Glutamatergic neuron (in vitro differentiated cells): ENCODE results near the gene LRRN2. TPM values are rescaled to one million over a fixed set of nuclear protein-coding genes. Genes with fewer than 3 reads are reported as not detected.
A peak's percentile ranks its signal among the peaks of the same experiment; 100 is the strongest.

ENCODE experiments used
- DNase-seq: peaks from one replicate; pipeline ENCODE4 v3.0.0; 2022
- H3K27ac Mint-ChIP-seq: one replicate; pipeline ENCODE4 v1.8.0; 2020; ENCODE audit warnings: mild to moderate bottlenecking, mixed read lengths, inconsistent platforms; ENCODE audit not compliant: unreplicated experiment
- H3K27me3 Mint-ChIP-seq: one replicate; pipeline ENCODE4 v1.8.0; 2020; ENCODE audit warnings: mild to moderate bottlenecking, moderate library complexity, mixed read lengths, inconsistent platforms; ENCODE audit not compliant: unreplicated experiment
- H3K36me3 Mint-ChIP-seq: one replicate; pipeline ENCODE4 v1.8.0; 2020; ENCODE audit warnings: mild to moderate bottlenecking, mixed read lengths, inconsistent platforms; ENCODE audit not compliant: unreplicated experiment
- H3K4me1 Mint-ChIP-seq: one replicate; pipeline ENCODE4 v1.8.0; 2020; ENCODE audit warnings: mild to moderate bottlenecking, low read depth, mixed read lengths, inconsistent platforms; ENCODE audit not compliant: unreplicated experiment
- H3K4me3 Mint-ChIP-seq: one replicate; pipeline ENCODE4 v1.8.0; 2020; ENCODE audit warnings: mild to moderate bottlenecking, mixed read lengths, inconsistent platforms; ENCODE audit not compliant: unreplicated experiment
- H3K9me3 Mint-ChIP-seq: one replicate; pipeline ENCODE4 v1.8.0; 2020; ENCODE audit warnings: mild to moderate bottlenecking, moderate library complexity, mixed read lengths, inconsistent platforms; ENCODE audit not compliant: unreplicated experiment
- total RNA-seq: library from RNA; stranded (reverse); fragmentation: NEBNext Ultra II Directional; extraction: Animal tissue kit (Norgen Biotek cat#: 25700); gene quantifications from one replicate; pipeline ENCODE4 v1.2.1, GENCODE V29; 2021; ENCODE audit not compliant: unreplicated experiment
- TF ChIP-seq, protein P1 (sequence below): fragments of 200-600 bp; sonication (generic); IDR thresholded peaks from one replicate; pipeline ENCODE4 v1.5.0; 2021; ENCODE audit not compliant: partially characterized antibody, unreplicated experiment

Gene LRRN2
- total RNA-seq, 1 donor from 2014 or later = 6.9 TPM

DNA sequence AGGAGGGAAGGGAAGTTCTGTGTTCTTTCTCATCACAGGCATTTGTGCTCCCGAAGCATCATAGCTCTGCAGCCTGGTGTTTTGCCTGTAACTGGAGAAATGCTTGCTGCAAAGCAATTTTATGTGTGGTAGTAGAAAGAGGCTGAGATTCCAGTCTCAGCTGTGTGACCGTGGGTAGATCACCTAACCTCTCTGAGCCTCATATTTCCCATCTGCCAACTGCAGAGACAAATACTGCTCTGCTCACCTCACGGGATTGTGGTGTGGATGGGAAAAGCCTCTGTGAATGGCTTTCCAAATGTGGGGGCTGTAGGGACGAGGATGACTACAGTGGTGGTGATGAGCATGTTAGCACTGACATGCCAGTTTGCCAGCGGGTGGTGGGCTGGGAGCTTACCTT, 85.3 kb downstream of the LRRN2 start:
- no peak overlapping the region for H3K4me3 Mint-ChIP-seq
- H3K36me3 Mint-ChIP-seq = no peaks in the 10 kb centered on the region
- H3K4me1 Mint-ChIP-seq = peaks cover 24% of the 10 kb centered on the region
- H3K27me3 Mint-ChIP-seq = no peaks in the 10 kb centered on the region
- DNase-seq = no peak
- no peak overlapping the region for H3K27ac Mint-ChIP-seq
- TF ChIP-seq, protein P1, sequence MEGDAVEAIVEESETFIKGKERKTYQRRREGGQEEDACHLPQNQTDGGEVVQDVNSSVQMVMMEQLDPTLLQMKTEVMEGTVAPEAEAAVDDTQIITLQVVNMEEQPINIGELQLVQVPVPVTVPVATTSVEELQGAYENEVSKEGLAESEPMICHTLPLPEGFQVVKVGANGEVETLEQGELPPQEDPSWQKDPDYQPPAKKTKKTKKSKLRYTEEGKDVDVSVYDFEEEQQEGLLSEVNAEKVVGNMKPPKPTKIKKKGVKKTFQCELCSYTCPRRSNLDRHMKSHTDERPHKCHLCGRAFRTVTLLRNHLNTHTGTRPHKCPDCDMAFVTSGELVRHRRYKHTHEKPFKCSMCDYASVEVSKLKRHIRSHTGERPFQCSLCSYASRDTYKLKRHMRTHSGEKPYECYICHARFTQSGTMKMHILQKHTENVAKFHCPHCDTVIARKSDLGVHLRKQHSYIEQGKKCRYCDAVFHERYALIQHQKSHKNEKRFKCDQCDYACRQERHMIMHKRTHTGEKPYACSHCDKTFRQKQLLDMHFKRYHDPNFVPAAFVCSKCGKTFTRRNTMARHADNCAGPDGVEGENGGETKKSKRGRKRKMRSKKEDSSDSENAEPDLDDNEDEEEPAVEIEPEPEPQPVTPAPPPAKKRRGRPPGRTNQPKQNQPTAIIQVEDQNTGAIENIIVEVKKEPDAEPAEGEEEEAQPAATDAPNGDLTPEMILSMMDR = no peak
- peaks cover 2% of the 10 kb centered on the region for H3K9me3 Mint-ChIP-seq

DNA sequence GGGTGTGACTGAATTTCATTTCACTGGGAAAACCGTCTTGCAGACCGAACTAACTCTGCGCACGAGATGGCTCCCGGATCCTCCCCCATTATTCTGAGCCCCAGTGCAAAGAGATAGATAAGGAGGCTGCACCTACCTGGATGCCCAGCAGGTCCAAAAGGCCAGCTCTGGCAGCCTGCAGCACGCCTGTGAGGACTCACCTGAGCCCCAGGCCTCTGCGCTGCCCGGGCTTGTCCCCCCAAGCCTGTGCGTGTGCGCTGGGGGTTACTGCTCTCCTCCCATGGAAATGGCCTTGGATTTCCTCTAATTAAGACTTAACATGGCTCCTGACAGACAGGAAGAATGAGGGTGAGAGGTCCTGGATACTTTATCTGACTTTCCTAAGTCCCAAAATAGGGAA, 85.9 kb downstream of the LRRN2 start:
- H3K4me1 Mint-ChIP-seq = peaks cover 24% of the 10 kb centered on the region
- H3K27ac Mint-ChIP-seq = no peak overlapping the region
- no peaks in the 10 kb centered on the region for H3K27me3 Mint-ChIP-seq
- no peaks in the 10 kb centered on the region for H3K36me3 Mint-ChIP-seq
- no peak for DNase-seq
- no peak overlapping the region for H3K4me3 Mint-ChIP-seq
- peaks cover 2% of the 10 kb centered on the region for H3K9me3 Mint-ChIP-seq
- TF ChIP-seq, protein P1 = no peak

DNA sequence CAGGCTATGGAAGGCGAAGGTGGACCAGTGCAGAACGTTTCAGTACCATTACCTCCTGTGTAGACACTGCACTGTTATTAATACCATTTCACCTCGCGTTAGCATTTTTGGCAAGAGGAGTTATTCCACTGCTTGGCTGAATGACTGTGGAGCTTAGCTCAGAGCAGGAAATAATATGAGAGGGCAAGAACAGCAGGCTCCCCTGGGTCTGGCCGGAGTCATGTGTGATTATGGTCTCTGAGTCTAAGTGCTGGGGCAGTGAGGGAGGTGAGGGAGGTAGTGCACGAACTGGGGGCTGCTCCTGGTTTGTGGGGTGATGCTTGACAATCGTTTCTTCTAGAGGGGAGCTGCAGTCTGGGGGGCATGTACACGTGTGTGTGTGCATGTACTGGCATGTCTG, 86.4 kb downstream of the LRRN2 start:
- Mint-ChIP-seq H3K4me3 (no peak overlapping the region), H3K36me3 (no peaks in the 10 kb centered on the region), H3K27me3 (no peaks in the 10 kb centered on the region), H3K4me1 (peaks cover 24% of the 10 kb centered on the region), H3K9me3 (peaks cover 2% of the 10 kb centered on the region), H3K27ac (no peak overlapping the region)
- TF ChIP-seq, protein P1 = no peak
- no peak for DNase-seq

DNA sequence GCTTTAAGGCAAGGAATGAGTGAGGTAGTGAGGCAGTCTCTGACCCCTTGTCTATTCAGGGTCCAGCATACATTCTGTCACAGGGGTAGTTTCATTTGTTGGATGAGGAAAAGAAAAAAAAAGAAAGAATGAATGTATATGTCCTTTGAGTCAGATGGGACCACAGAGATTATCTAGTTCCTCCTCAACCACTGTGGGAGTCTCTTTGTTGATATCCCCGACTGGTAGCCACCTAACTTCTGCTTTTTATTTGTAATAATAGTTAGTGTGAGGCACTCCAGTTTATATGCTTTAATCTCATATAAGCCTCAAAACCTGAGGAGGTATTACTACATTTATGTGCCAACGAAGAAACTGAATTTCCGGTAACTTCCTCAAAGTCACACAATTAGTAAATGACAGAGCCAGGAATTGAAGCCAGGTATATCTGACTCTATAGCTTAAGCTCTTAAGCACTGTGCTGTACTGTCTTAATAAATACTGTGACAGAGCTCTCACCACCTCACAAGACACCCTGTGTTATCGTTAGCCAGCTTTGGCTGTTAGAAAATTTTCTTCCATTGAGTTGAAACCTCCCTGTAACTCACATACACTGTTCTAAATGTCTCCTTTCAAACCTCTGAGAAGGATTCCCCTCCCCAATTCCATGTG, 87.1 kb downstream of the LRRN2 start:
- Mint-ChIP-seq H3K9me3 (peaks cover 2% of the 10 kb centered on the region), H3K27ac (no peak overlapping the region), H3K36me3 (no peaks in the 10 kb centered on the region), H3K4me3 (no peak overlapping the region), H3K4me1 (peaks cover 24% of the 10 kb centered on the region), H3K27me3 (no peaks in the 10 kb centered on the region)
- TF ChIP-seq, protein P1 = no peak
- no peak for DNase-seq

DNA sequence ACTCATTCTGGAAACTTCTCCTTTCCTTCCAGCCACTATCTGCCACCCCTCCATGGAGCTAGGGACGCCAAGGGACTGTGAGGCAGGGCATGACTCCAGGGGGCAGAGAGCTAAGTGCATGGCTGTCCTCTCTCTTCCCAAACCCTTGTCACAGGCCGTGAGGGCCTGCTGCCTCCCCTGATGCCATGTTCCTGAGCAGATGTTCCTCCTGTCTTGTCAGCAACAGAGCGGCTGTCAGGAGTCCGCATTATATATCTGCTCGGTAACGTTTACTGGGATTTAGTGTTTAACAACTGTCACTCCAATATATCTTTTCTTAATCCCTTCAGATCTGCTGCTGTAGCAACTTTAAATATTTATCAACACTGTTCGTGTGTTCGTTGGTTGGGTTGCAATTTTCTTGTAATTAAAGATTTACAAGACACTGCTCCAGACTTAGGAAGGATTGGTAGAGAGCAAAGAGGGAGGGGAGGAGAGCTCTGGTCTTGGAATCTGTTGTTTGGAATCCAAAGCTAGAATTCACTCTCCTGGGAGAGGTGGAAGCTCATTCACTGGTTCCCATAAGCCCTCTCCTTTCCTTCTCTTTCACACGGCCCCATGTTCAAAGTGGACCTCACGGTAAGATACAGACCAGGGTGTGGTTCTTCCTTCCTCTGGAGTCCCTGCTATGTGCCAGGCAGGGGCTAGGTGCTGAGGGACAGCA, 93.1 kb downstream of the LRRN2 start:
- DNase-seq = no peak
- TF ChIP-seq, protein P1 = no peak
- Mint-ChIP-seq H3K4me1 (peaks cover 24% of the 10 kb centered on the region), H3K4me3 (peak overlapping the region; percentile 6), H3K36me3 (no peaks in the 10 kb centered on the region), H3K9me3 (no peaks in the 10 kb centered on the region), H3K27me3 (no peaks in the 10 kb centered on the region), H3K27ac (peak overlapping the region; percentile 24)
